Hippocampal formation (tissue), 2 donors: Measurements from ENCODE around the gene DHX16.
"Not testable (repeated sequence)": the region's sequence is repeated elsewhere in the genome, so short reads cannot be mapped to it uniquely, and the experiment has no call there.

Source experiments
- DNase-seq, 2 donors: peaks; one replicate each; lab custom pipeline; 2025; lab: John Stamatoyannopoulos, UW

DHX16 gene

GRCh38 chr6:30672445-30673253 lies at the start of gene DHX16:
Gene DHX16, minus strand, starts transcription at chr6:30673006. Its CDS starts 165 bp downstream, at chr6:30672841.
- peak; percentile 88 for DNase-seq

- DNase-seq, result not testable (repeated sequence)
These were observed 49.1 kb upstream of the DHX16 start for GRCh38 chr6:30722025-30722279.

- DNase-seq, result peak; percentile 82 to 86
These were observed 48.6 kb upstream of the DHX16 start for GRCh38 chr6:30721198-30722024.

GRCh38 chr6:30720738-30721197 lies 48.0 kb upstream of the DHX16 start:
- DNase-seq, result no peak

- DNase-seq, result peak; percentile 94 to 99
These were observed 47.3 kb upstream of the DHX16 start, which contains the start of gene TUBB for GRCh38 chr6:30719791-30720737. Gene TUBB, plus strand, starts transcription at chr6:30720352. Its CDS starts 155 bp downstream, at chr6:30720507.

- DNase-seq, result no peak
These were observed 46.5 kb upstream of the DHX16 start for GRCh38 chr6:30719356-30719755.

- not testable (repeated sequence) for DNase-seq
These were observed 45.3 kb upstream of the DHX16 start for GRCh38 chr6:30717845-30718720.

GRCh38 chr6:30717129-30717844 lies 44.5 kb upstream of the DHX16 start, which contains the start of gene MDC1:
Gene MDC1, minus strand, starts transcription at chr6:30717281. Its CDS starts 2,106 bp downstream, at chr6:30715175.
- peak; percentile 99 for DNase-seq

- DNase-seq, result no peak
These were observed 44.0 kb upstream of the DHX16 start for GRCh38 chr6:30716879-30717128.

- DNase-seq, result no peak
These were observed 41.5 kb upstream of the DHX16 start for GRCh38 chr6:30714263-30714662.

- DNase-seq, result no peak
These were observed 39.7 kb upstream of the DHX16 start for GRCh38 chr6:30712441-30712945.

- DNase-seq, result no peak
These were observed 39.1 kb upstream of the DHX16 start for GRCh38 chr6:30711758-30712380.

GRCh38 chr6:30709101-30709868 lies 36.5 kb upstream of the DHX16 start:
- DNase-seq, result no peak

- no peak for DNase-seq
These were observed 34.6 kb upstream of the DHX16 start for GRCh38 chr6:30707281-30707850.

- DNase-seq, result no peak
These were observed 32.8 kb upstream of the DHX16 start for GRCh38 chr6:30705620-30706019.

- DNase-seq, result no peak
These were observed 31.0 kb upstream of the DHX16 start for GRCh38 chr6:30703821-30704220.

GRCh38 chr6:30703011-30703410 lies 30.2 kb upstream of the DHX16 start:
- no peak for DNase-seq

- no peak for DNase-seq
These were observed 27.5 kb upstream of the DHX16 start for GRCh38 chr6:30700340-30700739.

GRCh38 chr6:30696432-30696831 lies 23.6 kb upstream of the DHX16 start:
- no peak for DNase-seq
